ENCODE measurements around the gene ATP7A. TPM values are rescaled to one million over a fixed set of nuclear protein-coding genes. Genes with fewer than 3 reads are reported as not detected.

Gene ATP7A
- total RNA-seq = 5.3 and 6.2 TPM in 2 replicates

GRCh38 chrX:77910108-77910840, at the start of gene ATP7A:
Gene ATP7A (plus strand): TSS chrX:77910693. CDS start chrX:77971642, 60,949 bp downstream.

GRCh38 chrX:77894921-77895886, 15.3 kb upstream of the ATP7A start, which contains the start of gene MAGT1:
Gene MAGT1 (minus strand): TSS chrX:77895435. CDS start chrX:77895410, 25 bp downstream.

GRCh38 chrX:77899081-77899828, 11.2 kb upstream of the ATP7A start, which contains the start of gene COX7B:
Gene COX7B (plus strand): TSS chrX:77899468. CDS start chrX:77899554, 86 bp downstream.

DNA sequence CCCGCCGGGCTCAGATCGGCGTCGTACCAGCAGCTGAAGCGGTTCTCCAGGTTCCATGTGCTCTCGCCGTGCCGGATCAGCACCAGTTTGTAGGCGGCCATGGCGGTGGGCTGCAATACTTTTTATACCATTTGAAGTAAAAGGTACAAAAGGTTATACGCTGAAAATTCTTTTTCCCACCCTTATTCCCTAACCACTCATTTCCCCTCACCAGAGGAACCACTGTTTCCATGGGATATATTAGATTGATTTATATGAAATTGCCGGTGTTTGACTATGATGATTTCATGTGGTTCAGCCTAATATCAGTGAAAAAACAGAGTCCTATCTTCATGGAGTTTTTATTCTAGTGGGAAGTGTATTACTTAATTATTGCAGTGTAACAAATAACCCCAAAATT, 59.0 kb downstream of the ATP7A start, which contains the start of gene PGAM4:
TSS of gene PGAM4 (minus strand) at position 101 of the 400 bp plus-strand sequence. CDS start at position 101, 0 bp downstream.

Other genes with a start within 250 kb of the ATP7A start
- gene ATRX, start 124.5 kb upstream of the ATP7A start, total RNA-seq = 51.6 and 68.4 TPM in 2 replicates
- 35.5 and 43.3 TPM in 2 replicates for gene MAGT1, start 15.3 kb upstream of the ATP7A start, total RNA-seq
- 217 and 273 TPM in 2 replicates for gene COX7B, start 11.2 kb upstream of the ATP7A start, total RNA-seq
- not detected in 2 replicates for gene PGAM4, start 58.9 kb downstream of the ATP7A start, total RNA-seq
- gene PGK1, start 193.6 kb downstream of the ATP7A start, total RNA-seq = 178 and 423 TPM in 2 replicates
- 9.5 and 18.1 TPM in 2 replicates for gene TAF9B, start 229.0 kb downstream of the ATP7A start, total RNA-seq

Data from pericardium fibroblast (primary cell).